CD4-positive, alpha-beta T cell (primary cell): Measurements from ENCODE around the gene SLC9A2. TPM values are rescaled to one million over a fixed set of nuclear protein-coding genes. Genes with fewer than 3 reads are reported as not detected.

Experiments
- ATAC-seq: fragments of 200-7000 bp; cut with Tn5 transposase; one replicate; pipeline ENCODE4 v1.10.0; 2022; ENCODE audit warnings: mild to moderate bottlenecking; ENCODE audit not compliant: poor library complexity
- CTCF ChIA-PET: fragments of 350-600 bp; sonication (Branson Sonifier 250); formaldehyde crosslinking; loops from one replicate; lab custom pipeline; 2021; ENCODE audit warnings: antibody characterized with exemption, inconsistent platforms; lab: Charles Lee
- POLR2A ChIA-PET: fragments of 350-600 bp; sonication (Branson Sonifier 250); formaldehyde crosslinking; loops from one replicate; lab custom pipeline; 2021; ENCODE audit warnings: antibody characterized with exemption, inconsistent platforms; lab: Charles Lee
- DNase-seq, 14 experiments: peaks; one replicate each; pipeline ENCODE4 v3.0.0-alpha.2; 2013 to 2020; ENCODE audit warnings: mixed read lengths in 2 of 14
- H3K27ac ChIP-seq, 2 donors: one replicate each; pipeline versions ENCODE4 v1.5.1 to v1.7.0; 2013; ENCODE audit warnings: low read length in 2 of 2, low read depth in 1 of 2, mild to moderate bottlenecking in 1 of 2
- H3K27me3 ChIP-seq, 2 experiments: 1 replicate in 1 of 2; 2 replicates in 1 of 2; pipeline versions ENCODE4 v1.6.1 to v1.7.0; 2013; ENCODE audit warnings: low read length in 2 of 2, control low read depth in 1 of 2, mild to moderate bottlenecking in 1 of 2, moderate library complexity in 1 of 2; ENCODE audit not compliant: insufficient read depth in 2 of 2, control insufficient read depth in 1 of 2
- H3K36me3 ChIP-seq: one replicate; pipeline ENCODE4 v1.6.1; 2013; ENCODE audit warnings: low read length, control low read depth; ENCODE audit not compliant: insufficient read depth
- H3K4me1 ChIP-seq: one replicate; pipeline ENCODE4 v1.6.1; 2013; ENCODE audit warnings: low read length, control low read depth; ENCODE audit not compliant: insufficient read depth
- H3K4me3 ChIP-seq: one replicate; pipeline ENCODE4 v1.5.1; 2013; ENCODE audit warnings: mild to moderate bottlenecking, low read length, moderate library complexity
- H3K9me3 ChIP-seq, 2 experiments: 1 replicate in 1 of 2; 2 replicates in 1 of 2; pipeline versions ENCODE4 v1.6.1 to v1.7.0; 2013; ENCODE audit warnings: low read length in 2 of 2, mild to moderate bottlenecking in 2 of 2, control low read depth in 1 of 2, moderate library complexity in 1 of 2; ENCODE audit not compliant: control insufficient read depth in 1 of 2, insufficient read depth in 1 of 2
- H3K27ac Mint-ChIP-seq: one replicate; pipeline ENCODE4 v1.8.0; 2020; ENCODE audit warnings: mixed read lengths
- H3K27me3 Mint-ChIP-seq: one replicate; pipeline ENCODE4 v1.8.0; 2021; ENCODE audit warnings: mixed read lengths
- H3K36me3 Mint-ChIP-seq: one replicate; pipeline ENCODE4 v1.8.0; 2021; ENCODE audit warnings: low read depth, mixed read lengths
- H3K4me1 Mint-ChIP-seq: one replicate; pipeline ENCODE4 v1.8.0; 2021; ENCODE audit warnings: low read depth, mixed read lengths
- H3K4me3 Mint-ChIP-seq: one replicate; pipeline ENCODE4 v1.8.0; 2020; ENCODE audit warnings: mild to moderate bottlenecking, mixed read lengths
- H3K9me3 Mint-ChIP-seq: one replicate; pipeline ENCODE4 v1.8.0; 2020; ENCODE audit warnings: mixed read lengths
- intact Hi-C, 2 experiments: fragments of 100-400 bp; cut with DNase I in 1 of 2; cut with micrococcal nuclease in 1 of 2; formaldehyde crosslinking; loops; one replicate each; pipeline versions ENCODE4 v1.15.1 to v1.9.0; 2023 to 2025; cut with DNase I, micrococcal nuclease
- total RNA-seq, 174 experiments: library from RNA in 2 of 174; stranded (reverse) in 2 of 174; gene quantifications; one replicate each; pipeline ENCODE4 v1.2.3 and lab custom pipeline; 2021 to 2026
- TF ChIP-seq, protein P1 (sequence below): fragments of 200-600 bp; IDR thresholded peaks from one replicate; pipeline ENCODE4 v1.8.0; 2022; ENCODE audit warnings: antibody characterized with exemption, mild to moderate bottlenecking

SLC9A2 gene
- total RNA-seq, 2 experiments from 2014 or later = not detected

DNA sequence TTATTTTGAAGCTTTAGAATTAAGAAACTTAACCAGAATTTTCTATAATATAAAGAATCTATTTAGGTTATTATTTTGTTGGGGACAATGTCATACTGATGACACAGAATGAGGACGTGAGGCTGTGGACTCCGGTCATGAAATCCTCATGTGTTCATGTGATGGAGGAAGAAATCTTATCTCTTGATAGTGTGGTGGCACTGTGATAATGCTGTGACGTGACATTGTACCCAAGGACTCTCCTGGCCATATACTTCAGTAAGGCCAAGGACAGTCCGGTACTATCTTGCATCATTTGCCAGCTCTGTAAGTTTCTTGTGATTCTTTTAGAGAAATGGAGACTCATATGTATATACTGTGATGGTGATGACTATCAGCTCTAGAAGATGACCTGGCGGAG is 59.1 kb downstream of the SLC9A2 start:
- Mint-ChIP-seq H3K4me1 (no peaks in the 10 kb centered on the region), H3K27me3 (no peaks in the 10 kb centered on the region), H3K36me3 (no peaks in the 10 kb centered on the region), H3K27ac (no peak overlapping the region), H3K4me3 (no peak overlapping the region), H3K9me3 (no peaks in the 10 kb centered on the region)
- no peak for ATAC-seq
- POLR2A ChIA-PET = no interaction called here
- intact Hi-C loops = no loop called here
- no peaks in the 10 kb centered on the region for H3K4me1 ChIP-seq
- no peaks in the 10 kb centered on the region for H3K27me3 ChIP-seq
- H3K9me3 ChIP-seq = no peaks in the 10 kb centered on the region
- no peak overlapping the region for H3K4me3 ChIP-seq
- CTCF ChIA-PET = interaction anchor here (0.7 kb wide), 1 partner anchor 914 kb away, joined by 3 read pairs; no protein-coding TSS in a partner anchor
- TF ChIP-seq, protein P1, sequence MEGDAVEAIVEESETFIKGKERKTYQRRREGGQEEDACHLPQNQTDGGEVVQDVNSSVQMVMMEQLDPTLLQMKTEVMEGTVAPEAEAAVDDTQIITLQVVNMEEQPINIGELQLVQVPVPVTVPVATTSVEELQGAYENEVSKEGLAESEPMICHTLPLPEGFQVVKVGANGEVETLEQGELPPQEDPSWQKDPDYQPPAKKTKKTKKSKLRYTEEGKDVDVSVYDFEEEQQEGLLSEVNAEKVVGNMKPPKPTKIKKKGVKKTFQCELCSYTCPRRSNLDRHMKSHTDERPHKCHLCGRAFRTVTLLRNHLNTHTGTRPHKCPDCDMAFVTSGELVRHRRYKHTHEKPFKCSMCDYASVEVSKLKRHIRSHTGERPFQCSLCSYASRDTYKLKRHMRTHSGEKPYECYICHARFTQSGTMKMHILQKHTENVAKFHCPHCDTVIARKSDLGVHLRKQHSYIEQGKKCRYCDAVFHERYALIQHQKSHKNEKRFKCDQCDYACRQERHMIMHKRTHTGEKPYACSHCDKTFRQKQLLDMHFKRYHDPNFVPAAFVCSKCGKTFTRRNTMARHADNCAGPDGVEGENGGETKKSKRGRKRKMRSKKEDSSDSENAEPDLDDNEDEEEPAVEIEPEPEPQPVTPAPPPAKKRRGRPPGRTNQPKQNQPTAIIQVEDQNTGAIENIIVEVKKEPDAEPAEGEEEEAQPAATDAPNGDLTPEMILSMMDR = no peak
- DNase-seq = no peak
- H3K36me3 ChIP-seq = no peaks in the 10 kb centered on the region
- no peak overlapping the region for H3K27ac ChIP-seq

DNA sequence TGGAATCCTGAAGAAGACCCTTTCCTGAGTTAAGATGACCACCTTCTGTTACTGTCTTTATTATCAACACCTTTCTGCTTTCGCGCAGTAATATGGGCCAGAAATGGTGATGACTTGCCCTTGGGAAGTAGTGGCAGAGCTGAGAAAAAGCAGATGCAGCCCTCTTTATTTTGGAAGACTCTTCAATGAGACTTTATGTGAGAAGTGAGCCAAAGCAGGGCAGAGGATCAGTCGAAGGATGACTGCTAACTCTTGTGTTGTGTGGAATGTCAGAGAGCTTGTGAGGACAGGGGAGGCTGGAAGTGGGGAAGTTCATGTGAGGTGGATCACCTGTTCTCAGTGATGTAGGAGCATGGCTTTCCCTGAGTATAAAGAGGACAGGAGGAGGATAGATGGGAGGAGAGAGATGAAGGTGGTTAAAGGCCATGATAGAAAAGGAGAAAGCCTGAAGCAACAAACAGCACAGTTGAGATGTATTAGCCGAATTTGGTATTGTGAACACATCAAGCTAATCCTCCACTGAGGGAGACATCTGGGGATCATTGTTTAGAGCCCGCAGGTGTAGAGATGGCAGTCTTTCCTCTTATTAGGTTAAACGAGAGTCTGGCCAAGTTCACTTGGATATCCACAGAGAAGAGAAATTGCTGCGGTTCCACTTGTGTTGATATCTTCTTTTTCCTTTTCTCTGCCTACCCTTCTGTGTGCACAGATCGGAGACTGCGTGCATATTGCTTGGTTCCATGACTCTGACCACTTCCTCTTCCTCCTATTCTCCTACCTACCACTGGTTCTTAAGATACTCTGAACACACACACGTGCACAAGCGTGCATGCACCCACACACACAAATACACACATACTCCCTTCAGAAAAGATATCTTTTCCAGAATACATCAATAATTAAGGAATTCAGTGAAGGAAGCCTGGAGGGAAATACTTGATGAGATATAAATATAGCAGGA is 67.4 kb downstream of the SLC9A2 start:
- H3K27ac Mint-ChIP-seq = no peak overlapping the region
- Histone ChIP-seq H3K4me1 (peaks cover 8% of the 10 kb centered on the region), H3K27me3 (peaks cover 0 to 3% of the 10 kb centered on the region in 2 experiments), H3K9me3 (no peaks in the 10 kb centered on the region), H3K36me3 (no peaks in the 10 kb centered on the region), H3K27ac (no peak overlapping the region), H3K4me3 (no peak overlapping the region)
- ATAC-seq = peak; percentile 70
- intact Hi-C loops = no loop called here
- DNase-seq = peak in 3 of 14 experiments; percentile 4 to 19 (median 9)
- H3K4me1 Mint-ChIP-seq = peaks cover 12% of the 10 kb centered on the region
- H3K27me3 Mint-ChIP-seq = no peaks in the 10 kb centered on the region
- CTCF ChIA-PET = no interaction called here
- no peaks in the 10 kb centered on the region for H3K9me3 Mint-ChIP-seq
- POLR2A ChIA-PET = interaction anchor here (1.0 kb wide), 1 partner anchor 673 kb away, joined by 4 read pairs; no protein-coding TSS in a partner anchor
- no peaks in the 10 kb centered on the region for H3K36me3 Mint-ChIP-seq
- TF ChIP-seq, protein P1 = no peak
- H3K4me3 Mint-ChIP-seq = no peak overlapping the region

DNA sequence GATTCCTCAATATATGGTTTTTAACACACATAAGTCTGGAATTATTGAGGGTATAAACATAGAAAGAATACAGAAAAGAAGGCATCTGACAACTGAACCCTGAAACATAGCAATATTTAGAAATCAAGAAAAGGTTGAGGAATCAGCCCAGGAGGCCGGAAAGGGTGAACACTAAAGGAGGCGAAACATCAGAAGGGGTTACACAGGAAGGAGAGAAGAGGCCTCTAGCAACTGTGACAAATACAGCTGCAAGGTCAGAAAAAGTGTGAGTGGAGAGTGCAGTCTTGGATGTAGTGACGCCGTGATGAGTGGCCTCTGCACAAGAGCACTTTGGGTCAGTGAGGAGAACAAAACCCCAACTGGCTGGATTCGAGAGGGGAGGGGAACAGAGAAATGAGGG is 70.7 kb downstream of the SLC9A2 start:
- ChIA-PET CTCF (no interaction called here), POLR2A (interaction anchor here (0.6 kb wide), 1 partner anchor 70 kb away, joined by 3 read pairs; no protein-coding TSS in a partner anchor)
- H3K27me3 ChIP-seq = peaks cover 0 to 3% of the 10 kb centered on the region in 2 experiments
- ATAC-seq = no peak
- TF ChIP-seq, protein P1 = no peak
- no peak overlapping the region for H3K4me3 Mint-ChIP-seq
- no peaks in the 10 kb centered on the region for H3K36me3 Mint-ChIP-seq
- peaks cover 8% of the 10 kb centered on the region for H3K4me1 ChIP-seq
- no peaks in the 10 kb centered on the region for H3K9me3 Mint-ChIP-seq
- no peaks in the 10 kb centered on the region for H3K27me3 Mint-ChIP-seq
- no peak overlapping the region for H3K27ac ChIP-seq
- intact Hi-C loops = no loop called here
- DNase-seq = no peak
- no peak overlapping the region for H3K4me3 ChIP-seq
- no peaks in the 10 kb centered on the region for H3K36me3 ChIP-seq
- H3K4me1 Mint-ChIP-seq = peaks cover 12% of the 10 kb centered on the region
- H3K9me3 ChIP-seq = no peaks in the 10 kb centered on the region
- H3K27ac Mint-ChIP-seq = peak overlapping the region; percentile 14
